IMR-90 (cell line): ENCODE results near the gene FANCG. TPM values are rescaled to one million over a fixed set of nuclear protein-coding genes. Genes with fewer than 3 reads are reported as not detected.

ENCODE experiments used
- ATAC-seq: fragments of 200-7000 bp; cut with Tn5 transposase; 2 replicates; pipeline ENCODE4 v1.9.1; 2020; ENCODE audit warnings: low read depth, mild to moderate bottlenecking, moderate library complexity
- BruUV-seq: library from RNA; stranded (reverse); fragments of 400-500 nt; replicated peaks from 2 replicates; lab custom pipeline; 2021; lab: Mats Ljungman, UMichigan
- CTCF ChIA-PET: fragments of 300-600 bp; formaldehyde crosslinking; extraction: SDS; loops from one replicate; lab custom pipeline; 2021; ENCODE audit warnings: antibody characterized with exemption; lab: Yijun Ruan, JAX
- POLR2A ChIA-PET: fragments of 300-600 bp; sonication (Branson Sonifier 250); formaldehyde crosslinking; loops from one replicate; lab custom pipeline; 2022; ENCODE audit warnings: antibody characterized with exemption; ENCODE audit not compliant: unreplicated experiment; lab: Charles Lee
- DNase-seq: peaks from one replicate; pipeline ENCODE4 v3.0.0; 2013
- H2AFZ ChIP-seq: replicated peaks from 2 replicates; pipeline ENCODE3; 2013; ENCODE audit warnings: low read length, mild to moderate bottlenecking; ENCODE audit not compliant: poor library complexity
- H2AK5ac ChIP-seq: 2 replicates; pipeline ENCODE4 v1.6.1; 2013; ENCODE audit warnings: low read depth, low read length, inconsistent platforms
- H2AK9ac ChIP-seq: replicated peaks from 2 replicates; pipeline ENCODE3; 2013; ENCODE audit warnings: mild to moderate bottlenecking, low read depth, low read length, moderate library complexity; ENCODE audit not compliant: poor library complexity
- H2BK120ac ChIP-seq: 2 replicates; pipeline ENCODE4 v1.6.1; 2013; ENCODE audit warnings: low read depth, low read length, inconsistent platforms
- H2BK15ac ChIP-seq: 3 replicates; pipeline ENCODE4 v1.6.1; 2013; ENCODE audit warnings: low read depth, low read length, inconsistent platforms
- H2BK20ac ChIP-seq: 2 replicates; pipeline ENCODE4 v1.6.1; 2013; ENCODE audit warnings: low read depth, mild to moderate bottlenecking, inconsistent platforms, low read length, moderate library complexity
- H2BK5ac ChIP-seq: 2 replicates; pipeline ENCODE4 v1.6.1; 2013; ENCODE audit warnings: mild to moderate bottlenecking, low read depth, low read length, inconsistent platforms; ENCODE audit not compliant: poor library complexity, severe bottlenecking
- H3K14ac ChIP-seq: replicated peaks from 2 replicates; pipeline ENCODE4 v1.6.1; 2013; ENCODE audit warnings: low read depth, low read length, inconsistent platforms
- H3K18ac ChIP-seq: 2 replicates; pipeline ENCODE4 v1.6.1; 2013; ENCODE audit warnings: low read depth, low read length, control low read depth
- H3K23ac ChIP-seq: 2 replicates; pipeline ENCODE4 v1.6.1; 2013; ENCODE audit warnings: low read depth, low read length, inconsistent platforms
- H3K27ac ChIP-seq: 2 replicates; pipeline ENCODE4 v1.5.1; 2013; ENCODE audit warnings: mild to moderate bottlenecking, control low read depth, low read length; ENCODE audit not compliant: insufficient read depth
- H3K27me3 ChIP-seq: 2 replicates; pipeline ENCODE4 v1.6.1; 2013; ENCODE audit warnings: low read length; ENCODE audit not compliant: control insufficient read depth, insufficient read depth
- H3K36me3 ChIP-seq: 2 replicates; pipeline ENCODE4 v1.6.1; 2013; ENCODE audit warnings: low read length, mixed read lengths; ENCODE audit not compliant: control insufficient read depth, insufficient read depth
- H3K4ac ChIP-seq: 2 replicates; pipeline ENCODE4 v1.6.1; 2013; ENCODE audit warnings: low read depth, low read length, inconsistent platforms
- H3K4me1 ChIP-seq: 2 replicates; pipeline ENCODE4 v1.6.1; 2013; ENCODE audit warnings: low read length, mixed read lengths; ENCODE audit not compliant: control insufficient read depth, insufficient read depth
- H3K4me2 ChIP-seq: 2 replicates; pipeline ENCODE4 v1.6.1; 2013; ENCODE audit warnings: low read depth, mild to moderate bottlenecking, control low read depth, low read length, moderate library complexity
- H3K4me3 ChIP-seq: 2 replicates; pipeline ENCODE4 v1.5.1; 2013; ENCODE audit warnings: low read depth, mild to moderate bottlenecking, control low read depth, low read length, moderate library complexity; ENCODE audit not compliant: insufficient read depth
- H3K56ac ChIP-seq: 2 replicates; pipeline ENCODE4 v1.6.1; 2013; ENCODE audit warnings: low read length, inconsistent platforms; ENCODE audit not compliant: insufficient read depth; ENCODE audit errors: extremely low read depth
- H3K79me1 ChIP-seq, 2 experiments: 2 replicates each; pipeline ENCODE4 v1.6.1; 2013; ENCODE audit warnings: low read length in 2 of 2, inconsistent platforms in 1 of 2, low read depth in 1 of 2
- H3K9ac ChIP-seq: 2 replicates; pipeline ENCODE4 v1.6.1; 2013; ENCODE audit warnings: low read depth, low read length, control low read depth
- H3K9me1 ChIP-seq: 2 replicates; pipeline ENCODE4 v1.6.1; 2013; ENCODE audit warnings: low read length, inconsistent platforms; ENCODE audit not compliant: insufficient read depth
- H3K9me3 ChIP-seq: 2 replicates; pipeline ENCODE4 v1.6.1; 2013; ENCODE audit warnings: low read length; ENCODE audit not compliant: control insufficient read depth, insufficient read depth
- H4K20me1 ChIP-seq: 2 replicates; pipeline ENCODE4 v1.6.1; 2013; ENCODE audit warnings: low read length, inconsistent platforms; ENCODE audit not compliant: insufficient read depth
- H4K5ac ChIP-seq: 2 replicates; pipeline ENCODE4 v1.6.1; 2013; ENCODE audit warnings: mild to moderate bottlenecking, low read depth, low read length, control low read depth
- H4K8ac ChIP-seq, 2 experiments: 2 replicates each; pipeline ENCODE4 v1.6.1; 2013; ENCODE audit warnings: low read depth in 2 of 2, low read length in 2 of 2, control low read depth in 1 of 2, inconsistent platforms in 1 of 2
- H4K91ac ChIP-seq: 2 replicates; pipeline ENCODE4 v1.6.1; 2013; ENCODE audit warnings: low read depth, low read length, inconsistent platforms; ENCODE audit not compliant: insufficient read depth
- CEBPB ChIP-seq: IDR thresholded peaks from 2 replicates; pipeline ENCODE4 v1.6.1; 2012; ENCODE audit warnings: low read depth, low read length, improper control_type of control experiment
- ELK1 ChIP-seq: fragments of 150-350 bp; IDR thresholded peaks from 2 replicates; pipeline ENCODE4 v1.6.1; 2016; ENCODE audit warnings: low read depth, mild to moderate bottlenecking, low read length, moderate library complexity, borderline replicate concordance
- FOS ChIP-seq: fragments of 150-350 bp; IDR thresholded peaks from 2 replicates; pipeline ENCODE4 v1.6.1; 2016; ENCODE audit warnings: low read depth, low read length
- MAZ ChIP-seq: IDR thresholded peaks from 2 replicates; pipeline ENCODE4 v1.6.1; 2012; ENCODE audit warnings: low read depth, mild to moderate bottlenecking, low read length, improper control_type of control experiment, moderate library complexity, borderline replicate concordance
- RFX5 ChIP-seq: IDR thresholded peaks from 2 replicates; pipeline ENCODE4 v1.8.0; 2012; ENCODE audit warnings: low read depth, mild to moderate bottlenecking, low read length, moderate library complexity
- dilution Hi-C: fragments of 300-500 bp; cut with HindIII; formaldehyde crosslinking; loops from one replicate; pipeline ENCODE4 v1.14.3; 2018; ENCODE audit warnings: low sequenced_read_pairs; ENCODE audit not compliant: unreplicated experiment
- in situ Hi-C: fragments of 300-500 bp; cut with MboI; formaldehyde crosslinking; loops from 3 replicates; pipeline ENCODE4 v1.14.3; 2019; ENCODE audit warnings: low sequenced_read_pairs, inconsistent platforms, mixed read lengths
- intact Hi-C: fragments of 100-400 bp; cut with micrococcal nuclease; formaldehyde crosslinking; loops from 2 replicates; pipeline ENCODE4 v1.10.0; 2022
- polyA plus RNA-seq, 3 experiments: library from polyadenylated mRNA; depleted of rRNA; stranded (reverse); fragments of >200 nt; gene quantifications; 2 replicates each; pipeline ENCODE4 v1.2.3, GENCODE V29; 2012; ENCODE audit warnings: low replicate concordance in 1 of 3
- total RNA-seq: library from RNA; depleted of rRNA; stranded (reverse); fragments of >200 nt; gene quantifications from 2 replicates; pipeline ENCODE4 v1.2.3, GENCODE V29; 2012

Gene FANCG
- total and polyA plus RNA-seq, 2 of the 4 experiments (the other 2 are of a cell fraction), result 16.1 to 19.3 TPM

- H3K27ac ChIP-seq, result no peak overlapping the region
- no peak overlapping the region for H3K56ac ChIP-seq
- no peak overlapping the region for H2BK5ac ChIP-seq
- H3K23ac ChIP-seq, result no peak overlapping the region
- in situ Hi-C loops, result no loop called here
- ATAC-seq (no peak), DNase-seq (peak; percentile 33)
- dilution Hi-C loops, result no loop called here
- ChIA-PET POLR2A (no interaction called here), CTCF (interaction anchor here (0.6 to 1.3 kb wide), 2 partner anchors 31 to 53 kb away, joined by 3 read pairs; no protein-coding TSS in a partner anchor)
- no peaks in the 10 kb centered on the region for H3K79me1 ChIP-seq
- no peaks in the 10 kb centered on the region for H3K27me3 ChIP-seq
- H3K4me2 ChIP-seq, result no peak overlapping the region
- no peak overlapping the region for H2AK9ac ChIP-seq
- H3K9me1 ChIP-seq, result peaks cover 8% of the 10 kb centered on the region; the same call in 1 of the 2 replicates
- H2AK5ac ChIP-seq, result no peak overlapping the region
- H3K4ac ChIP-seq, result no peak overlapping the region
- H2BK15ac ChIP-seq, result no peak overlapping the region
- no peak overlapping the region for H2BK120ac ChIP-seq
- intact Hi-C loops, result no loop called here
- no peak overlapping the region for H4K5ac ChIP-seq
- H3K4me1 ChIP-seq, result peaks cover 7% of the 10 kb centered on the region
- no peaks in the 10 kb centered on the region for H4K20me1 ChIP-seq
- H2BK20ac ChIP-seq, result no peak overlapping the region
- BruUV-seq, result no TSS peak
- H3K14ac ChIP-seq, result no peak overlapping the region
- H3K36me3 ChIP-seq, result no peaks in the 10 kb centered on the region
- H4K91ac ChIP-seq, result no peak overlapping the region
- no peaks in the 10 kb centered on the region for H3K9me3 ChIP-seq
- no peak overlapping the region for H4K8ac ChIP-seq
- TF ChIP-seq FOS, result no peak
- no peak for TF ChIP-seq ELK1
- TF ChIP-seq RFX5, result no peak
- no peak for TF ChIP-seq MAZ
- peak; percentile 49; the same call in 1 of the 2 replicates for TF ChIP-seq CEBPB
- H3K9ac ChIP-seq, result no peak overlapping the region
- no peak overlapping the region for H3K18ac ChIP-seq
- no peak overlapping the region for H3K4me3 ChIP-seq
- H2AFZ ChIP-seq, result no peak overlapping the region
Measured at GRCh38 chr9:35028341-35028740, 51.4 kb downstream of the FANCG start.
